ENCODE results near the gene SEMA4A. TPM values are rescaled to one million over a fixed set of nuclear protein-coding genes. Genes with fewer than 3 reads are reported as not detected.

SEMA4A gene
- total and polyA plus RNA-seq, 9 of the 15 experiments (the other 6 are each of a cell fraction or from before 2014, with no cell fraction given) = 0.04 to 1.7 (median 0.45) TPM

DNA sequence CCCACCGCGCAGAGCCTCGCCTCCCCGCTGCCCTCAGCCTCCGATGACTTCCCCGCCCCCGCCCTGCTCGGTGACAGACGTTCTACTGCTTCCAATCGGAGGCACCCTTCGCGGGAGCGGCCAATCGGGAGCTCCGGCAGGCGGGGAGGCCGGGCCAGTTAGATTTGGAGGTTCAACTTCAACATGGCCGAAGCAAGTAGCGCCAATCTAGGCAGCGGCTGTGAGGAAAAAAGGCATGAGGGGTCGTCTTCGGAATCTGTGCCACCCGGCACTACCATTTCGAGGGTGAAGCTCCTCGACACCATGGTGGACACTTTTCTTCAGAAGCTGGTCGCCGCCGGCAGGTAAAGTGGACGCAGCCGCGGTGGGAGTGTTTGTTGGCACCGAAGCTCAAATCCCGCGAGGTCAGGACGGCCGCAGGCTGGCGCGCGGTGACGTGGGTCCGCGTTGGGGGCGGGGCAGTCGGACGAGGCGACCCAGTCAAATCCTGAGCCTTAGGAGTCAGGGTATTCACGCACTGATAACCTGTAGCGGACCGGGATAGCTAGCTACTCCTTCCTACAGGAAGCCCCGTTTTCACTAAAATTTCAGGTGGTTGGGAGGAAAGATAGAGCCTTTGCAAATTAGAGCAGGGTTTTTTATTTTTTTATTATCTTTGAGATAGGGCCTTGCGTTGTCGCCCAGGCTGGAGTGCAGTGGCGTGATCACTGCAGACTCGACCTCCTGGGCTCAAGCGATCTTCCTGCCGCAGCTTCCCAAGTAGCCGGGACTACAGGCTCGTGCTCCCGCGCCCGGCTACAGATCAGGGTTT is 59.7 kb downstream of the SEMA4A start, which contains the start of gene PMF1 (continued):
- no peak for TF ChIP-seq CUX1 (CRISPR knock-in tag; IDR thresholded peaks at IDR 0.05)
- TF ChIP-seq NEUROD1 (IDR thresholded peaks at IDR 0.05; ENCODE audit: borderline replicate concordance, low read depth, low read length, partially characterized antibody) = peak; percentile 94
- TF ChIP-seq VEZF1 (CRISPR knock-in tag; IDR thresholded peaks at IDR 0.05) = peak; percentile 71
- TF ChIP-seq, protein P1, sequence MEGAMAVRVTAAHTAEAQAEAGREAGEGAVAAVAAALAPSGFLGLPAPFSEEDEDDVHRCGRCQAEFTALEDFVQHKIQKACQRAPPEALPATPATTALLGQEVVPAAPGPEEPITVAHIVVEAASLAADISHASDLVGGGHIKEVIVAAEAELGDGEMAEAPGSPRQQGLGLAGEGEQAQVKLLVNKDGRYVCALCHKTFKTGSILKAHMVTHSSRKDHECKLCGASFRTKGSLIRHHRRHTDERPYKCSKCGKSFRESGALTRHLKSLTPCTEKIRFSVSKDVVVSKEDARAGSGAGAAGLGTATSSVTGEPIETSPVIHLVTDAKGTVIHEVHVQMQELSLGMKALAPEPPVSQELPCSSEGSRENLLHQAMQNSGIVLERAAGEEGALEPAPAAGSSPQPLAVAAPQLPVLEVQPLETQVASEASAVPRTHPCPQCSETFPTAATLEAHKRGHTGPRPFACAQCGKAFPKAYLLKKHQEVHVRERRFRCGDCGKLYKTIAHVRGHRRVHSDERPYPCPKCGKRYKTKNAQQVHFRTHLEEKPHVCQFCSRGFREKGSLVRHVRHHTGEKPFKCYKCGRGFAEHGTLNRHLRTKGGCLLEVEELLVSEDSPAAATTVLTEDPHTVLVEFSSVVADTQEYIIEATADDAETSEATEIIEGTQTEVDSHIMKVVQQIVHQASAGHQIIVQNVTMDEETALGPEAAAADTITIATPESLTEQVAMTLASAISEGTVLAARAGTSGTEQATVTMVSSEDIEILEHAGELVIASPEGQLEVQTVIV (CRISPR knock-in tag; IDR thresholded peaks at IDR 0.05; ENCODE audit: borderline replicate concordance) = no peak
- TF ChIP-seq PHB2 (IDR thresholded peaks at IDR 0.05; ENCODE audit: low read depth) = no peak
- no peak for TF ChIP-seq ZBTB8A (IDR thresholded peaks at IDR 0.05; ENCODE audit: partially characterized antibody)
- no peak for TF ChIP-seq SAFB (IDR thresholded peaks at IDR 0.05; ENCODE audit: borderline replicate concordance, low read depth, low read length)
- TF ChIP-seq SREBF2 (CRISPR knock-in tag; IDR thresholded peaks at IDR 0.05) = no peak
- TF ChIP-seq, protein P2, sequence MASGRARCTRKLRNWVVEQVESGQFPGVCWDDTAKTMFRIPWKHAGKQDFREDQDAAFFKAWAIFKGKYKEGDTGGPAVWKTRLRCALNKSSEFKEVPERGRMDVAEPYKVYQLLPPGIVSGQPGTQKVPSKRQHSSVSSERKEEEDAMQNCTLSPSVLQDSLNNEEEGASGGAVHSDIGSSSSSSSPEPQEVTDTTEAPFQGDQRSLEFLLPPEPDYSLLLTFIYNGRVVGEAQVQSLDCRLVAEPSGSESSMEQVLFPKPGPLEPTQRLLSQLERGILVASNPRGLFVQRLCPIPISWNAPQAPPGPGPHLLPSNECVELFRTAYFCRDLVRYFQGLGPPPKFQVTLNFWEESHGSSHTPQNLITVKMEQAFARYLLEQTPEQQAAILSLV (tag; IDR thresholded peaks at IDR 0.05) = no peak
